KG1 (cell line): ENCODE data around the gene SCFD2.
"Not testable (repeated sequence)": the region's sequence is repeated elsewhere in the genome, so short reads cannot be mapped to it uniquely, and the experiment has no call there.

Experiments used
- DNase-seq: peaks from one replicate; lab custom pipeline; 2025; lab: John Stamatoyannopoulos, UW

Gene SCFD2

DNA sequence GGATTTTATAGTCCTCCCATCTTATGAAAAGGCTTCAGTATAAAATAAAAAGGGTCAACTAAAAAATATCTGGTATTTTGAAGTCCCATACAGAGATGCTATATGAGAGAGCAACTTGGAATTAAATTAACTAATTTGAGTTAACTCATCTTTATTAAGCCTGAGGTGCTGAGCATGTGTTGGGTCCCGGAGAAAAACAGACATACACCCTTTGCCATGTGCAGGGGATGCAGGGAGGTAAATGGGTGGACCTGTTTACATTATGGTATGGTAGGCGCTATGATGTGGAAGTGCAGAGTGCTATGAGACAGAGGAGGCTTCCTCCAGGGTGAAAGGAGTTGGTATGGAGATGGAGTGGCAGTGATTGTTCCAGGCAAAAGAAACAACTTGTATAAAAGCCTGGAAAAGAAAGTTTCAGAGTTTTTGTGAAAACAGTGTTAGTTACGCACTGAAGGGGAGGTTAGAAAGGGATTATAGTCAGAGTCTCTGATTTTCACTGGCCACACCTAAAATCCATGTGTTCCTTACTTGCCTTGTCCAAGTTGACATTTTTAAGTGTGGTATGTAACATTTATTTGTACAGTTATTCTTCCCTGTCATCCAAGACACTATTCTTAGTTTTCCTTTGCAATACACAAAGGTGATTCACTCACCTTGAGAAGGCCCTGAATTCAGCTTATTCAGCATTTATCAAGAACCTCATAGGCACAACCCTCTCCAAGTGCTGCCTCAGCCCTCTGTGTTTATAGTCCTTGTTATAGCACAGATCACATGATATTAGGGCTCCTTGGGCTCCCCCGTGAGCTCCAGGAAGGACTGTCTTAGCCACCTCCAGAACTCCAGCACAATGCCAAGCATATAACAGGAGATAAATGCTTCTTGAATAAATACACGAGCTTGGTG, 351.7 kb downstream of the SCFD2 start:
- no peak for DNase-seq

GRCh38 chr4:53012738-53013137, 353.1 kb downstream of the SCFD2 start:
- peak; percentile 19 for DNase-seq

- DNase-seq = no peak
These were observed 354.5 kb downstream of the SCFD2 start for GRCh38 chr4:53011259-53011905.

- DNase-seq = no peak
These were observed 355.5 kb downstream of the SCFD2 start for GRCh38 chr4:53010318-53010717.

GRCh38 chr4:53009824-53010223, 356.0 kb downstream of the SCFD2 start:
- no peak for DNase-seq

- DNase-seq = no peak
These were observed 358.8 kb downstream of the SCFD2 start for GRCh38 chr4:53007024-53007423.

GRCh38 chr4:53005808-53006207, 360.1 kb downstream of the SCFD2 start:
- DNase-seq = peak; percentile 10

DNA sequence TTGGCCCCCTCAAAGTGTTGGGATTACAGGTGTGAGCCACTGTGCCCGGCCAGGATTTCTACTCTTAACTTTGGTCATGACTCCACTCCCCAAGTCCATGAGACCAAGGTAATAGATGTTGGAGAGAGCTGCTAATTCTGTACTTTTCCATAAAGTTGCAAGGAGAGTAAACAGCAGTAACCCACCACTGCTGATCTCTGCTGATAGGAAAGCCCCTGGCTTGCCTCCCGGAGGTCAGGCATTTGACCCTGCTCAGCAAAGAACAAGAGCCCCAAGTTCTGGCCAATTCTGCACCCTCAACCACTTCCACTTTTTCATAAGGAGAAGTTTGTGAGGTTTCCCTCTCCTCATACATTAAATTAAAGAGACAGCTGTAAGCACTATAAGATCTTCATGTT, 360.7 kb downstream of the SCFD2 start:
- no peak for DNase-seq

DNA sequence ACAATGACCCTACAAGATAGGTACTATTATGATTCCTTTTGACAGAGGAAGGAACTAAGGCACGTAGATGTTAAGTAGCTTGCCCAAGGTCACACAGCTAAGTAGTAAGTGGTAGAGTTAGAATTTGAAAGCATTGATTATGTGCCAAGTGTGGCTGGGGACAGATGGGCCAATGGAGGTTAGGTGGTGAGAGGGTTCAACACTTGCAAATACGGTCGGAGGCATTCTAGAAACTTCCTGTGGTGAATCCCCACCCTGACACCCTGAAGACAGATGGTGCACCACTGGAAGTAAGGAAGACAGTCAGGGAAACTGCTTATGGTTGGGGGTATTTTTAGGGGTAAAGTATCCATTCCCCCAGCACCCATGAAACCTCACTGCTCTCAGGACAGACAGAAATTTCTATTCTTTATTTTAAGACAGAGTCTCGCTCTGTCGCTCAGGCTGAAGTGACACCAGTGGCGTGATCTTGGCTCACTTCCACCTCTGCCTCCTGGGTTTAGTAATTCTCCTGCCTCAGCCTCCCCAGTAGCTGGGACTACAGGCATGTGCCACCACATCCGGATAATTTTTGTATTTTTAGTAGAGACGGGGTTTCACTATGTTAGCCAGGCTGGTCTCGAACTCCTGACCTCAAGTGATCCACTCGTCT, 361.2 kb downstream of the SCFD2 start:
- DNase-seq = no peak

DNA sequence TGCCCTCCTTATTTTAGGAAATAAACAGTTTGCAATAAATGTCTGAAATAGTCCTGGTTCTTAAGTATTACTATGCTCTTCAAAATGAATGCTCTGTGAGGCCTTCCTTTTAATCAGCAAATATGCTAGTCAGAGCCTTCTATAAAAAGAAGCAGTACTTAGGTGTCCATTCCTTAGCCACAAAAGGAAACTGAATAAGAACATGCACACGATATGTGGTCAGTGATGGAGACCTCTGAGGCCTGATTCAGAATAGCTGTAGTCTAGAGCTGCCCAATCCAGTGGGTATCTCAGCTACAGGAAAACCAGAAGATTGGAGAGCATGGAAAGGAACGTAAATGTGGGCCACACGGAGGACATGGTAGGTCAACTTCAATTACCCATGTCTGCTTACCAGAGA, 361.9 kb downstream of the SCFD2 start:
- DNase-seq = peak; percentile 4

- no peak for DNase-seq
These were observed 365.3 kb downstream of the SCFD2 start for GRCh38 chr4:53000560-53000959.

GRCh38 chr4:52999626-53000025, 366.2 kb downstream of the SCFD2 start:
- DNase-seq = no peak

GRCh38 chr4:52998413-52998812, 367.4 kb downstream of the SCFD2 start:
- DNase-seq = no peak

GRCh38 chr4:52997132-52997416, 368.8 kb downstream of the SCFD2 start:
- no peak for DNase-seq

DNA sequence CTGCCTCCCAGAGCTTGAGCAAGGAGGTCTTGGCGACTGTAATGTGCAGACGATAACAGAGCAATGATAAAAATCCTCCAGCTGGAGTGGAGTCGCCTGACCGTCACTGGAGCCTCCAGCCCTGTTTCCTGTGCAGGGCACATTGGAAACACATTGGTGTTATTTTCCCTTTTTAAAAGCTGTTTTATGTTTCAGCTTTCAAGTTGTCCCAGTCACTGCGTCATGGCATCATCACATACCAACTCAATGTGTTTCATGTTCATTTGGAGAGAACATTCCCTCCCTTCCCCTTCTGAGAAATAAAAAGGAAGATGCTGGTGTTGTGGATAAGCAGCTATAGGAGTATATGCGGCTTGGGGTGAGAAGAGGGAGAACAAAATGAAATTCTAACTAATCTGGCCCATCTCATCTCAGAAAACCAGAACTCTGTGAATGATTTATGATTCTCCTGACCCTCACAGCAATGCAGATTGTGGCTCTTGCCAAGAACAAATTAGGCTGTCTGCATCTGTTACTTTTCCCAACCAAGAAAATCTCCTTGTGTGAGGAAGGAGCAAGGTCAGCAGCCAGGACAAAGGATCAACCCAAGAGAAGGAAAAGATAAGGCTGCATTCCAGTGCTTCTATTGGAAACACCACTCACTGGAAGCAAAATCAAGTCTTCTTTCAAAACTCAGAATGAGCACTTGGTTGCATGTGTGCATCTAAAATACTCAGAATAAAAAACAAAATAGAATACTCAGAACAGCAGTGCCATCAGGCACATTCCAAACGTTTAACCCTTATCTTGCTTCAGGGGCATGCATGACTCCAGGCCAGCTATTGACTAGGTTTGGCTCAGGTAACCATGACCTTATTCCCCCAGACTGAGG, 369.4 kb downstream of the SCFD2 start:
- DNase-seq = no peak

DNA sequence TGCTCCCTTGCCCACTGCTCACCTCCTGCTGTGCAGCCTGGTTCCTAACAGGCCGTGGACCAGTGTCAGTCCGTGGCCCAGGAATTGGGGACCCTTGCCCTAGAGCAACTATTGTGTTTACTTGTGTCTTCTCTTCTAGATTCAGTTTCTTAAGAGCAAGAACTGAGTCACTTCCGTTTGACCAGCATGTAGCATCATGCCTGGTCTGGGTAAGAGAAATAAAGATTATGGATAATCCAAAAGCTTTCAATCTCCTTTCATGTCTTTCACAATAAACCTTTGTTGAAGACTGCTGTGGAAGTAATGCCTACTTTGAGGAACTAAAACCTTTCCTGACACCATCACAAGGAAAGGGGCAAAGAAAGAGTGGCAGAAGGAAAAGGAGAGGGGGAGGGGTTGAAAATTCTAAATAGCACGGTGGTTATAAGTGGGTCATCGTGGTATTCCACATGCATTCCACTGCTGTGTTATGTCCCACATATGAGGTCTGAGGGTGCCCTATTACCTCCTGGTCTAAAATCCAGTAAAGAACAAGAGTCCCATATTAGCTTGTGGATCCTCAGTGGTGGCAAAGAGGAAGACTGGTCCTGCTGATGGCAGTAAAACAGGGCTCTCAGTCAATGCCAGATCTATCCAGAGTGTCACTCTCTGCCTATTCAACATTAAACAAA, 370.4 kb downstream of the SCFD2 start:
- no peak for DNase-seq

DNA sequence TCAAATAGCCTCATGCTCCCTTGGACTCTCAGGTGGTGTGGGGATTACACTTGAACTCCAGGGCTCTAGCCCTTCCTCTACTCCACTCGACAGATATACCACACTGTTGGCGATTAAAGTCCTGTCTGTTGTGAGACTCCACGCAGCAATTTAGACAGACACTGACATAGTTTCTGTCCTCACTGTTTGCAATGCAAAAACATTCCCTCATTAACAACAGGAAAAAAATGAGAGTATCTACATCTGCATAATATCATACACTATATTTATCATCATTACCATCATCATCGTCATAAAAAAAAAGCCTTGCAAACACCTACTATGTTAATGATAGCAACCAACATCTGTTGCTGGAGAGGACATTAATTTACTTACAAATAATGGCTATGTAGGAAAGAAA, 371.3 kb downstream of the SCFD2 start:
- DNase-seq = no peak

- no peak for DNase-seq
These were observed 372.1 kb downstream of the SCFD2 start for GRCh38 chr4:52993771-52994170.

DNA sequence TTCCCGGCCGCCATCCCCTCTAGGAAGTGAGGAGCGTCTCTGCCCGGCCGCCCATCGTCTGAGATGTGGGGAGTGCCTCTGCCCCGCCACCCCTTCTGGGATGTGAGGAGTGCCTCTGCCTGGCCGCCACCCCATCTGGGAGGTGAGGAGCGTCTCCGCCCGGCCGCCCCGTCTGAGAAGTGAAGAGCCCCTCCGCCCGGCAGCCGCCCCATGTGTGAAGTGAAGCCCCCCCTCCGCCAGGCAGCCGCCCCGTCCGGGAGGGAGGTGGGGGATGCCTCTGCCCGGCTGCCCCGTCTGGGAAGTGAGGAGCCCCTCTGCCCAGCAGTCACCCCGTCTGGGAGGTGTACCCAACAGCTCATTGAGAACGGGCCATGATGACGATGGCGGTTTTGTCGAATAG, 373.3 kb downstream of the SCFD2 start:
- DNase-seq = not testable (repeated sequence)

- no peak for DNase-seq
These were observed 374.4 kb downstream of the SCFD2 start for GRCh38 chr4:52991472-52991871.

GRCh38 chr4:52990706-52991105, 375.2 kb downstream of the SCFD2 start:
- no peak for DNase-seq

DNA sequence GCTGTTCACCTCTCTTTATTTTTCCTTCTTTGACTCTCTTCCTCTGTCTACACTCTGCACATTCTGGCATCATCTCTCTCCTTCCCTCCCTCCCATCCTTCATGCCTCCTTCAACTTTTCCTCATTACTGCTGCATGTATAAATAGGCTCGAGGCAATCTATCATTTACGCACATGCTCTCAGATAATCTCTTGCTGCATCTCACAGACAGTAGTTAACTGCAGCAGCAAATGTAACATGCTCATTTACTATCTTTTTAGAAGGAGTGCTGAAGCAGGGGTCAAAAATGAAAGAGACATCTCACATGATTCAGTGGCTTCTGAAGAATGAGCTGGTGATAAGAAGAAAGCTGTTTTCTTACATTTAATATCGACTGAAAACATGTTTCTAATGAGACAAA, 376.0 kb downstream of the SCFD2 start:
- no peak for DNase-seq
